Loucy (cell line): ENCODE results near the gene TARBP1.

Experiments used
- H2AFZ ChIP-seq: fragments of 200-600 bp; sonication (generic); 2 replicates; pipeline ENCODE4 v1.6.0; 2016; ENCODE audit warnings: antibody characterized with exemption, mild to moderate bottlenecking, low read length, moderate library complexity
- H3F3A ChIP-seq: fragments of 200-600 bp; 2 replicates; pipeline ENCODE4 v1.6.0; 2016; ENCODE audit warnings: antibody characterized with exemption, low read depth, mild to moderate bottlenecking
- H3K27me3 ChIP-seq: fragments of 200-600 bp; sonication (generic); 2 replicates; pipeline ENCODE4 v1.6.1; 2014; ENCODE audit warnings: low read length, mild to moderate bottlenecking; ENCODE audit not compliant: insufficient read depth, poor library complexity, severe bottlenecking
- H3K36me3 ChIP-seq: fragments of 200-600 bp; sonication (generic); 2 replicates; pipeline ENCODE4 v1.6.1; 2016; ENCODE audit warnings: low read length; ENCODE audit not compliant: insufficient read depth
- H3K4me1 ChIP-seq: fragments of 200-600 bp; sonication (generic); 2 replicates; pipeline ENCODE4 v1.5.1; 2014; ENCODE audit warnings: low read length, mild to moderate bottlenecking; ENCODE audit not compliant: insufficient read depth, poor library complexity, severe bottlenecking
- H3K4me2 ChIP-seq: fragments of 200-600 bp; sonication (generic); 2 replicates; pipeline ENCODE4 v1.6.0; 2014; ENCODE audit warnings: antibody characterized with exemption, low read length, low read depth, mild to moderate bottlenecking; ENCODE audit not compliant: poor library complexity, severe bottlenecking
- H3K4me3 ChIP-seq: fragments of 200-600 bp; sonication (generic); 2 replicates; pipeline ENCODE4 v1.5.1; 2014; ENCODE audit warnings: low read length, mild to moderate bottlenecking, mixed read lengths; ENCODE audit not compliant: poor library complexity, severe bottlenecking
- H3K79me2 ChIP-seq: fragments of 200-600 bp; sonication (generic); 2 replicates; pipeline ENCODE4 v1.6.1; 2014; ENCODE audit warnings: low read length; ENCODE audit not compliant: insufficient read depth
- H3K9ac ChIP-seq: fragments of 200-600 bp; sonication (generic); 2 replicates; pipeline ENCODE4 v1.6.0; 2014; ENCODE audit warnings: mild to moderate bottlenecking, low read depth, low read length, moderate library complexity; ENCODE audit not compliant: poor library complexity, severe bottlenecking
- H3K9me2 ChIP-seq: fragments of 200-600 bp; sonication (generic); replicated peaks from 2 replicates; pipeline ENCODE4 v1.6.1; 2016; ENCODE audit warnings: low read depth, low read length, mixed read lengths
- H3K9me3 ChIP-seq: fragments of 200-600 bp; sonication (generic); 2 replicates; pipeline ENCODE4 v1.6.1; 2014; ENCODE audit warnings: mild to moderate bottlenecking, antibody characterized with exemption, low read length, low read depth; ENCODE audit not compliant: insufficient read depth
- H4K20me1 ChIP-seq: fragments of 200-600 bp; sonication (generic); 2 replicates; pipeline ENCODE4 v1.6.0; 2014; ENCODE audit warnings: antibody characterized with exemption, low read length, mild to moderate bottlenecking; ENCODE audit not compliant: insufficient read depth, poor library complexity, severe bottlenecking
- CTCF ChIP-seq: fragments of 200-600 bp; sonication (generic); conservative IDR thresholded peaks from 2 replicates; pipeline ENCODE4 v1.5.1; 2014; ENCODE audit warnings: mild to moderate bottlenecking, antibody characterized with exemption, low read length
- EZH2phosphoT487 ChIP-seq: fragments of 200-600 bp; IDR thresholded peaks from 2 replicates; pipeline ENCODE4 v1.6.1; 2018; ENCODE audit warnings: antibody characterized with exemption, mild to moderate bottlenecking, moderate library complexity, borderline replicate concordance

The TARBP1 gene

GRCh38 chr1:234375672-234376071 lies 103.3 kb downstream of the TARBP1 start:
- Histone ChIP-seq H3K4me1 (peaks cover 29% of the 10 kb centered on the region), H3K9me3 (no peaks in the 10 kb centered on the region), H3K27me3 (no peaks in the 10 kb centered on the region), H3K4me2 (peak overlapping the region; percentile 100), H4K20me1 (no peaks in the 10 kb centered on the region), H3K9me2 (no peaks in the 10 kb centered on the region), H3K4me3 (peak overlapping the region; percentile 98), H3F3A (0 out of 2 replicates have a peak, but pooled peaks cover 3% of the 10 kb centered on the region), H3K9ac (peak overlapping the region; percentile 31), H2AFZ (no peak overlapping the region), H3K36me3 (peaks cover 11% of the 10 kb centered on the region; the same call in 1 of the 2 replicates), H3K79me2 (peaks cover 50% of the 10 kb centered on the region)
- TF ChIP-seq CTCF (no peak), EZH2phosphoT487 (no peak)

DNA sequence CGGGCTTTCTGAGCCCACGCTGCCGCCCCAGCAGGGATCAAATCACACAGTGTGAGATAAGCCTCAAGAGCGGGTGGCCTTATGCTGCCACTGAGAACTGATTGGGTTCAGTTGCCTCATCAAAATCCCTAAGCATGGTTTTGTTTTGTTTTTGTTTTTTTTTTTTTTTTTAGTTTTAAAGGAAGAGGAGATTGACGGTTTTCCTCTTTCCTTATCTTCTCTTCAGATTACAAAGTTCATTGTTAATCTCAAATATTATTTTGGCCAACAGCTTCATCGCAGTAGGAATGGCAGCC lies 105.1 kb downstream of the TARBP1 start:
- H3F3A ChIP-seq = 0 out of 2 replicates have a peak, but pooled peaks cover 6% of the 10 kb centered on the region
- no peaks in the 10 kb centered on the region for H3K27me3 ChIP-seq
- peak overlapping the region; percentile 98 for H2AFZ ChIP-seq
- H3K4me2 ChIP-seq = peak overlapping the region; percentile 100
- H3K9me3 ChIP-seq = no peaks in the 10 kb centered on the region
- peak overlapping the region; percentile 98 for H3K9ac ChIP-seq
- H3K79me2 ChIP-seq = peaks cover 50% of the 10 kb centered on the region
- H3K9me2 ChIP-seq = no peaks in the 10 kb centered on the region
- TF ChIP-seq CTCF (no peak), EZH2phosphoT487 (no peak)
- H4K20me1 ChIP-seq = no peaks in the 10 kb centered on the region
- peak overlapping the region; percentile 98 for H3K4me3 ChIP-seq
- H3K36me3 ChIP-seq = peaks cover 6% of the 10 kb centered on the region; the same call in 1 of the 2 replicates
- peaks cover 33% of the 10 kb centered on the region for H3K4me1 ChIP-seq

GRCh38 chr1:234373064-234373958 lies 105.7 kb downstream of the TARBP1 start, which contains the start of gene COA6:
Gene COA6 (plus strand): TSS chr1:234373456. CDS start chr1:234373467, 11 bp downstream.
- Histone ChIP-seq H3F3A (0 out of 2 replicates have a peak, but pooled peaks cover 6% of the 10 kb centered on the region), H3K36me3 (peaks cover 6% of the 10 kb centered on the region; the same call in 1 of the 2 replicates), H3K4me1 (peaks cover 33% of the 10 kb centered on the region), H3K4me2 (peak within 1 kb of the TSS; percentile 100), H2AFZ (peak within 1 kb of the TSS; percentile 98), H3K79me2 (peaks cover 50% of the 10 kb centered on the region), H3K9me2 (no peaks in the 10 kb centered on the region), H3K4me3 (peak within 1 kb of the TSS; percentile 98), H3K9me3 (no peaks in the 10 kb centered on the region), H3K27me3 (no peaks in the 10 kb centered on the region), H4K20me1 (no peaks in the 10 kb centered on the region), H3K9ac (peak within 1 kb of the TSS; percentile 98)
- TF ChIP-seq EZH2phosphoT487 = no peak
- TF ChIP-seq CTCF = no peak
